GM10266 (cell line): ENCODE data around the gene C5orf58.

Experiments
- DNase-seq: peaks from one replicate; pipeline ENCODE4 v3.0.0; 2012; ENCODE audit errors: extremely low spot score
- CTCF ChIP-seq: IDR thresholded peaks from 2 replicates; pipeline ENCODE4 v1.5.1; 2012; ENCODE audit warnings: mild to moderate bottlenecking, low read depth; ENCODE audit not compliant: control insufficient read depth, insufficient read depth; ENCODE audit errors: missing control alignments

C5orf58 gene

DNA sequence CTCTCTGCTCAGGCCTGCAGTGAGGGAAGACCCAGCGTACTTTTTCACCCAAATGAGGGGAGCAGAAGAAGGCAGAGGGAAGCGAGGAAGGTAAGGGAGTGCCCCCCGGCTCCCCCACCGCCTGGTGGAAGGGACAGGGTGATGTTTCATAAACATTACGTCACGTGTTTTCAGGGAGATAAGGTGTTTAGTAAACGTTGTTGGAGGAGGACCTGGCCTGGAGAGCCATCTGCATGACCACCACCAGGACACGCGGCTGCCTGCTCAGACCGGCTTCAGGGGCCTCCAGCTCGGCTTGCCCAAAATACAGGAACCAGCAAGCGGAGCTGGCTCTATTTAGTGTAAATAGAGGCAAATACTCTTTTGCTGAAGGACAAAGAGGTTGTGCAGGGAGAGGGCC, 40.0 kb upstream of the C5orf58 start:
- no peak for TF ChIP-seq CTCF
- DNase-seq, result no peak

DNA sequence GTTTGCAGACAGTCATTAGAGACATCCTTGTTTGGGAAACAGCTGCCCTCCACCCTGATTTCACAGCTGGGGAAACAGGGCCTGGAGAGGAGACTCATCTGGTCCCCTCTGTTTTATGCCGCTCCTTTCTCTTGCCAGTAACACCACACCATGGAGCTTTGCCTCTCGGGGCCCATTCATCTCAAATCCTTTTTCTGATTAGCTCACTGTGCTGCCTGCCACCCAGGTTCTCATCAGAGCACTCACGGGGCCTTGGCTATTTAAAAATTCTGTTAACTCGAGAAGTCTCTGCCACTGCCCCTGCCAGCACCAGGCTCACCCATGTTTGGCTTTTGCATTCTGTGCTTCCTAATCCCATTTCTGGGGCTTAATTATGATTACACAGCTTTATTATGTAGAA, 36.8 kb upstream of the C5orf58 start:
- DNase-seq, result no peak
- TF ChIP-seq CTCF, result no peak

GRCh38 chr5:170200876-170201275, 31.9 kb upstream of the C5orf58 start:
- TF ChIP-seq CTCF, result no peak
- DNase-seq, result no peak

- DNase-seq, result no peak
- TF ChIP-seq CTCF, result no peak
Observed at GRCh38 chr5:170201311-170201710, 31.5 kb upstream of the C5orf58 start.

DNA sequence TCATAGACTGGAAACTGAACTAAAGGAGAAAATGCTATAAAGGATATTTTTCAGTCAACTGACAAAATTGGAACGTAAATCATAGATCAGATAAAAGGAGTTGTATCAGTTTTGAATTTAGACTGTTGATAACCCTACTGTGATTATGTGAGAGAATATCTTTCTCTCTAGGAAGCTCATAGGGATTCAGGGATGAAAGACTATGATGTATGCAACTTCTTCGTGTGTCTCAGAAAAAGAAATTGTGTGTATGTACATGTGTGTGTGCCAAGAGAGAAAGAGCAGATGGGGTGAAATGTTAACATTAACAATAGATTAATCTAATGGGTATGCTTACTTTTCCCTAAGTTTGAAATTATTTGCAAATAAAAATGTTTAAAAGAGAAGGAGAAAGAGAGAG, 30.7 kb upstream of the C5orf58 start:
- no peak for DNase-seq
- TF ChIP-seq CTCF, result no peak

- TF ChIP-seq CTCF, result no peak
- no peak for DNase-seq
Observed at GRCh38 chr5:170204202-170204601, 28.6 kb upstream of the C5orf58 start.

GRCh38 chr5:170206216-170206615, 26.6 kb upstream of the C5orf58 start:
- no peak for DNase-seq
- no peak for TF ChIP-seq CTCF

DNA sequence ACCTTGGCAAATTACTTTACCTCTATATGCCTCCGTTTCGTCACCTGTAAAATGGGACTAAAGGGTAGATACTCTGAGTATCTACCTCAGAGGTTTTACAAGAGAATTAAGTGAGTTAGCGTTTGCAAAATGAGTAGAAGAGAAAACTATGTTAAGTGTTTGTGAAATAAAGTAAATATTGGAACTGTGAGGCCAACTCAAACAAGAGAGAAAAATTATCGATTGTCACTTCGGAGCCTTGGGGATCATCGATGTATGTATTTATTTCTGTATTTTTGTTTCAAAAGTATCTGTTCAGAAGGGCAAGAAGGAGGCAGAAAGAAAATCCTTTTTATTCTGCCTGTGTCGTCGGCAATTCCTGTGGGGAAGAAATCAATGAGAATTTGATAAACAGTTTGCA, 25.8 kb upstream of the C5orf58 start:
- TF ChIP-seq CTCF, result no peak
- no peak for DNase-seq
